ENCODE measurements around the gene OPN4. TPM values are rescaled to one million over a fixed set of nuclear protein-coding genes. Genes with fewer than 3 reads are reported as not detected.

Gene OPN4
- total and polyA plus RNA-seq, 2 of the 13 experiments (the other 11 are each of a cell fraction or from before 2014, with no cell fraction given): not detected

- Histone ChIP-seq H2AFZ (ENCODE audit: low read length) (no peak overlapping the region), H3K9me3 (ENCODE audit: low read length) (no peaks in the 10 kb centered on the region), H3K4me3 (replicated peaks in 1 of 3; ENCODE audit: insufficient read depth in 1 of 3, low read depth in 2 of 3, low read length in 3 of 3) (no peak overlapping the region), H3K27me3 (ENCODE audit: control insufficient read depth in 1 of 2, insufficient read depth in 2 of 2, low read length in 2 of 2) (peaks cover 19 to 88% of the 10 kb centered on the region in 2 experiments), H3K36me3 (replicated peaks in 1 of 2; ENCODE audit: control insufficient read depth in 1 of 2, insufficient read depth in 2 of 2, low read length in 2 of 2) (no peaks in the 10 kb centered on the region), H3K4me1 (ENCODE audit: insufficient read depth, low read length) (no peaks in the 10 kb centered on the region), H3K4me2 (ENCODE audit: low read depth, low read length) (no peak overlapping the region), H3K79me2 (ENCODE audit: insufficient read depth, low read length) (no peaks in the 10 kb centered on the region), H3K27ac (ENCODE audit: extremely low read length, insufficient read depth, low read length) (no peak overlapping the region), H3K9ac (ENCODE audit: insufficient read depth, low read depth, low read length) (no peak overlapping the region), H4K20me1 (ENCODE audit: insufficient read depth, low read length) (no peaks in the 10 kb centered on the region)
- ChIA-PET POLR2A (no interaction called here), CTCF (ENCODE audit: low intra/inter-chr PET ratio, low total read pairs) (no interaction called here)
- no TSS peak for BruUV-seq (replicated peaks)
- no peak for ATAC-seq
- FAIRE-seq: no peak
- in situ Hi-C loops (cut with HindIII; ENCODE audit: extremely low pct_ligation_motif_present, low pct_unique_long_range_greater_than_20kb) (no loop called here), intact Hi-C loops (cut with micrococcal nuclease; ENCODE audit: unreplicated experiment) (no loop called here)
- WGBS (ENCODE audit: low lambda C conversion rate): 0% methylated on average over 3 of the region's 10 CpGs
- DNase-seq (ENCODE audit: low spot score): no peak
- TF ChIP-seq BRF2 (CRISPR knock-in tag; IDR thresholded peaks at IDR 0.05) (no peak), NR2C2 (CRISPR knock-in tag; IDR thresholded peaks at IDR 0.05; ENCODE audit: borderline replicate concordance) (no peak), ZNF180 (CRISPR knock-in tag; IDR thresholded peaks at IDR 0.05; ENCODE audit: borderline replicate concordance, low read depth) (no peak), FOXO1 (CRISPR knock-in tag; IDR thresholded peaks at IDR 0.05) (no peak), ZNF644 (CRISPR knock-in tag; IDR thresholded peaks at IDR 0.05; ENCODE audit: low read depth) (no peak), ZNF563 (CRISPR knock-in tag; IDR thresholded peaks at IDR 0.05) (no peak), BCL6 (CRISPR knock-in tag; IDR thresholded peaks at IDR 0.05) (no peak), ZNF326 (CRISPR knock-in tag; IDR thresholded peaks at IDR 0.05; ENCODE audit: borderline replicate concordance) (no peak), ATF6 (CRISPR knock-in tag; conservative IDR thresholded peaks at IDR 0.05) (no peak), PPARG (CRISPR knock-in tag; conservative IDR thresholded peaks at IDR 0.05) (no peak), ZNF10 (CRISPR knock-in tag; IDR thresholded peaks at IDR 0.05; ENCODE audit: borderline replicate concordance, low read depth) (no peak), MAZ (IDR thresholded peaks at IDR 0.05; ENCODE audit: borderline replicate concordance, low read depth, low read length) (no peak), MAZ (CRISPR knock-in tag; IDR thresholded peaks at IDR 0.05; ENCODE audit: low read depth) (no peak), RAD51 (IDR thresholded peaks at IDR 0.05; ENCODE audit: borderline replicate concordance) (peak; percentile 32; the same call in 1 of the 2 replicates), TEF (CRISPR knock-in tag; IDR thresholded peaks at IDR 0.05) (no peak), MNT (IDR thresholded peaks at IDR 0.05) (peak; percentile 97), U2AF2 (IDR thresholded peaks at IDR 0.05; ENCODE audit: low read depth, low read length) (no peak), ZIK1 (CRISPR knock-in tag; IDR thresholded peaks at IDR 0.05; ENCODE audit: borderline replicate concordance, low read depth) (no peak), MYPOP (CRISPR knock-in tag; IDR thresholded peaks at IDR 0.05) (no peak)
Measured at GRCh38 chr10:86663576-86664339, 9.4 kb downstream of the OPN4 start.
